Measurements from ENCODE around the gene EEF1A1. TPM values are rescaled to one million over a fixed set of nuclear protein-coding genes. Genes with fewer than 3 reads are reported as not detected.
A peak's percentile ranks its signal among the peaks of the same experiment; 100 is the strongest.

The EEF1A1 gene
- polyA plus RNA-seq, 1 of the 3 experiments (the other 2 are of a cell fraction), result 10,787 TPM

GRCh38 chr6:73519926-73520687 lies 725 bp downstream of the EEF1A1 start:
- CTCF ChIA-PET, result interaction anchor here (1.0 to 2.3 kb wide), 2 partner anchors 92 to 132 kb away, joined by 4 to 6 read pairs; no protein-coding TSS in a partner anchor
- H3K36me3 ChIP-seq (replicated peaks in 1 of 2; ENCODE audit: control insufficient read depth in 1 of 2, insufficient read depth in 2 of 2, low read length in 1 of 2), result peaks cover 43 to 48% of the 10 kb centered on the region in 2 experiments
- peak; percentile 58 for DNase-seq
- peak overlapping the region; percentile 100 for H3K9ac ChIP-seq
- H2AFZ ChIP-seq (ENCODE audit: low read depth), result no peak overlapping the region
- H3K4me3 ChIP-seq (ENCODE audit: low read depth in 2 of 2, low read length in 1 of 2), result peak overlapping the region; percentile 95 to 99
- peaks cover 55% of the 10 kb centered on the region for H3F3A ChIP-seq (replicated peaks; ENCODE audit: insufficient read depth)
- H3K4me1 ChIP-seq (ENCODE audit: control insufficient read depth in 1 of 2, insufficient read depth in 2 of 2, low read depth in 1 of 2, low read length in 1 of 2), result peaks cover 16 to 19% of the 10 kb centered on the region in 2 experiments; a peak in 3 of 4 replicates
- H4K20me1 ChIP-seq (ENCODE audit: insufficient read depth), result peaks cover 55% of the 10 kb centered on the region
- peaks cover 47% of the 10 kb centered on the region for H3K79me2 ChIP-seq (ENCODE audit: insufficient read depth)
- H3K4me2 ChIP-seq, result peak overlapping the region; percentile 96
- H3K9me3 ChIP-seq, result no peaks in the 10 kb centered on the region
- H3K27me3 ChIP-seq (ENCODE audit: insufficient read depth), result no peaks in the 10 kb centered on the region
- WGBS (ENCODE audit: low lambda C conversion rate), result 0% methylated on average over 17 of the region's 56 CpGs
- H3K27ac ChIP-seq (ENCODE audit: low read depth in 2 of 2, low read length in 1 of 2), result peak overlapping the region; percentile 97 to 98
- H3K9me2 ChIP-seq, result no peaks in the 10 kb centered on the region
- POLR2A ChIA-PET, result interaction anchor here (0.6 to 2.7 kb wide), 13 partner anchors 8 to 156 kb away, joined by 3 to 16 read pairs (median 4); partner anchors contain the start of genes MTO1 and SLC17A5
- TF ChIP-seq FOXM1 (IDR thresholded peaks at IDR 0.05; ENCODE audit: low read depth) (no peak), SIN3A (IDR thresholded peaks at IDR 0.05; ENCODE audit: borderline replicate concordance, low read depth, low read length) (0 out of 2 replicates have a peak, but pooled peaks have one; percentile 11), RAD21 (IDR thresholded peaks at IDR 0.05; ENCODE audit: low read length) (no peak), POLR2AphosphoS5 (IDR thresholded peaks at IDR 0.05; ENCODE audit: low read depth, low read length) (peak; percentile 87), TCF12 (IDR thresholded peaks at IDR 0.05) (no peak), JUND (IDR thresholded peaks at IDR 0.05) (no peak; the same call in 1 of the 2 replicates), GATA2 (CRISPR knock-in tag; IDR thresholded peaks at IDR 0.05) (no peak), RFX5 (IDR thresholded peaks at IDR 0.05; ENCODE audit: low read length) (no peak), TEAD4 (IDR thresholded peaks at IDR 0.05; ENCODE audit: borderline replicate concordance, insufficient read depth) (no peak; the same call in 1 of the 2 replicates), EP300 (IDR thresholded peaks at IDR 0.05; ENCODE audit: borderline replicate concordance in 1 of 2, low read depth in 1 of 2, low read length in 1 of 2) (peak in 1 of 2 experiments; percentile 22; a peak in 1 of 4 replicates), YY1 (IDR thresholded peaks at IDR 0.05; ENCODE audit: low read depth) (peak; percentile 88), FOXJ3 (CRISPR knock-in tag; IDR thresholded peaks at IDR 0.05) (no peak), FOSL2 (IDR thresholded peaks at IDR 0.05; ENCODE audit: borderline replicate concordance, low read depth) (peak; percentile 16; the same call in 1 of the 2 replicates), TAF1 (IDR thresholded peaks at IDR 0.05; ENCODE audit: borderline replicate concordance, low read depth, low read length) (peak; percentile 58; the same call in 1 of the 2 replicates), RXRA (IDR thresholded peaks at IDR 0.05; ENCODE audit: borderline replicate concordance, low read depth) (no peak), RCOR1 (IDR thresholded peaks at IDR 0.05; ENCODE audit: low read length) (no peak), NRF1 (IDR thresholded peaks at IDR 0.05; ENCODE audit: low read depth, low read length) (no peak), GABPA (IDR thresholded peaks at IDR 0.05; ENCODE audit: low read depth) (no peak), ELF1 (IDR thresholded peaks at IDR 0.05) (no peak)
- TF ChIP-seq, protein P1, sequence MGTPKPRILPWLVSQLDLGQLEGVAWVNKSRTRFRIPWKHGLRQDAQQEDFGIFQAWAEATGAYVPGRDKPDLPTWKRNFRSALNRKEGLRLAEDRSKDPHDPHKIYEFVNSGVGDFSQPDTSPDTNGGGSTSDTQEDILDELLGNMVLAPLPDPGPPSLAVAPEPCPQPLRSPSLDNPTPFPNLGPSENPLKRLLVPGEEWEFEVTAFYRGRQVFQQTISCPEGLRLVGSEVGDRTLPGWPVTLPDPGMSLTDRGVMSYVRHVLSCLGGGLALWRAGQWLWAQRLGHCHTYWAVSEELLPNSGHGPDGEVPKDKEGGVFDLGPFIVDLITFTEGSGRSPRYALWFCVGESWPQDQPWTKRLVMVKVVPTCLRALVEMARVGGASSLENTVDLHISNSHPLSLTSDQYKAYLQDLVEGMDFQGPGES (IDR thresholded peaks at IDR 0.05; ENCODE audit: low read depth, low read length), result no peak
- TF ChIP-seq, protein P2, sequence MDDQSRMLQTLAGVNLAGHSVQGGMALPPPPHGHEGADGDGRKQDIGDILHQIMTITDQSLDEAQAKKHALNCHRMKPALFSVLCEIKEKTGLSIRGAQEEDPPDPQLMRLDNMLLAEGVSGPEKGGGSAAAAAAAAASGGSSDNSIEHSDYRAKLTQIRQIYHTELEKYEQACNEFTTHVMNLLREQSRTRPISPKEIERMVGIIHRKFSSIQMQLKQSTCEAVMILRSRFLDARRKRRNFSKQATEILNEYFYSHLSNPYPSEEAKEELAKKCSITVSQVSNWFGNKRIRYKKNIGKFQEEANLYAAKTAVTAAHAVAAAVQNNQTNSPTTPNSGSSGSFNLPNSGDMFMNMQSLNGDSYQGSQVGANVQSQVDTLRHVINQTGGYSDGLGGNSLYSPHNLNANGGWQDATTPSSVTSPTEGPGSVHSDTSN (IDR thresholded peaks at IDR 0.05), result no peak
- TF ChIP-seq, protein P3, sequence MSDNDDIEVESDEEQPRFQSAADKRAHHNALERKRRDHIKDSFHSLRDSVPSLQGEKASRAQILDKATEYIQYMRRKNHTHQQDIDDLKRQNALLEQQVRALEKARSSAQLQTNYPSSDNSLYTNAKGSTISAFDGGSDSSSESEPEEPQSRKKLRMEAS (IDR thresholded peaks at IDR 0.05; ENCODE audit: low read depth), result no peak; the same call in 1 of the 2 replicates
- TF ChIP-seq, protein P4, sequence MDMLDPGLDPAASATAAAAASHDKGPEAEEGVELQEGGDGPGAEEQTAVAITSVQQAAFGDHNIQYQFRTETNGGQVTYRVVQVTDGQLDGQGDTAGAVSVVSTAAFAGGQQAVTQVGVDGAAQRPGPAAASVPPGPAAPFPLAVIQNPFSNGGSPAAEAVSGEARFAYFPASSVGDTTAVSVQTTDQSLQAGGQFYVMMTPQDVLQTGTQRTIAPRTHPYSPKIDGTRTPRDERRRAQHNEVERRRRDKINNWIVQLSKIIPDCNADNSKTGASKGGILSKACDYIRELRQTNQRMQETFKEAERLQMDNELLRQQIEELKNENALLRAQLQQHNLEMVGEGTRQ (IDR thresholded peaks at IDR 0.05; ENCODE audit: borderline replicate concordance, low read depth, low read length), result no peak
- TF ChIP-seq, protein P5, sequence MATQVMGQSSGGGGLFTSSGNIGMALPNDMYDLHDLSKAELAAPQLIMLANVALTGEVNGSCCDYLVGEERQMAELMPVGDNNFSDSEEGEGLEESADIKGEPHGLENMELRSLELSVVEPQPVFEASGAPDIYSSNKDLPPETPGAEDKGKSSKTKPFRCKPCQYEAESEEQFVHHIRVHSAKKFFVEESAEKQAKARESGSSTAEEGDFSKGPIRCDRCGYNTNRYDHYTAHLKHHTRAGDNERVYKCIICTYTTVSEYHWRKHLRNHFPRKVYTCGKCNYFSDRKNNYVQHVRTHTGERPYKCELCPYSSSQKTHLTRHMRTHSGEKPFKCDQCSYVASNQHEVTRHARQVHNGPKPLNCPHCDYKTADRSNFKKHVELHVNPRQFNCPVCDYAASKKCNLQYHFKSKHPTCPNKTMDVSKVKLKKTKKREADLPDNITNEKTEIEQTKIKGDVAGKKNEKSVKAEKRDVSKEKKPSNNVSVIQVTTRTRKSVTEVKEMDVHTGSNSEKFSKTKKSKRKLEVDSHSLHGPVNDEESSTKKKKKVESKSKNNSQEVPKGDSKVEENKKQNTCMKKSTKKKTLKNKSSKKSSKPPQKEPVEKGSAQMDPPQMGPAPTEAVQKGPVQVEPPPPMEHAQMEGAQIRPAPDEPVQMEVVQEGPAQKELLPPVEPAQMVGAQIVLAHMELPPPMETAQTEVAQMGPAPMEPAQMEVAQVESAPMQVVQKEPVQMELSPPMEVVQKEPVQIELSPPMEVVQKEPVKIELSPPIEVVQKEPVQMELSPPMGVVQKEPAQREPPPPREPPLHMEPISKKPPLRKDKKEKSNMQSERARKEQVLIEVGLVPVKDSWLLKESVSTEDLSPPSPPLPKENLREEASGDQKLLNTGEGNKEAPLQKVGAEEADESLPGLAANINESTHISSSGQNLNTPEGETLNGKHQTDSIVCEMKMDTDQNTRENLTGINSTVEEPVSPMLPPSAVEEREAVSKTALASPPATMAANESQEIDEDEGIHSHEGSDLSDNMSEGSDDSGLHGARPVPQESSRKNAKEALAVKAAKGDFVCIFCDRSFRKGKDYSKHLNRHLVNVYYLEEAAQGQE (IDR thresholded peaks at IDR 0.05; ENCODE audit: low read depth, low read length), result 0 out of 2 replicates have a peak, but pooled peaks have one; percentile 6
